Peyer's patch (tissue), 4 donors: Measurements from ENCODE around the gene NDUFA6. TPM values are rescaled to one million over a fixed set of nuclear protein-coding genes. Genes with fewer than 3 reads are reported as not detected.
A peak's percentile ranks its signal among the peaks of the same experiment; 100 is the strongest.

Experiments used
- DNase-seq, 3 donors: peaks; one replicate each; pipeline ENCODE4 v3.0.0-alpha.2; 2017 to 2019
- H3K27ac ChIP-seq, 4 donors: fragments of 200-600 bp; sonication (generic); one replicate each; pipeline ENCODE4 v1.5.1; 2016 to 2019
- H3K27me3 ChIP-seq, 2 donors: fragments of 200-600 bp; sonication (generic); one replicate each; pipeline ENCODE4 v1.5.1; 2019
- H3K36me3 ChIP-seq, 3 donors: fragments of 200-600 bp; sonication (generic); one replicate each; pipeline ENCODE4 v1.5.1; 2016 to 2019
- H3K4me1 ChIP-seq, 4 donors: fragments of 200-600 bp; sonication (generic); one replicate each; pipeline ENCODE4 v1.5.1; 2016 to 2019
- H3K4me3 ChIP-seq, 4 donors: fragments of 200-600 bp; sonication (generic); 1 replicate in 3 of 4; 2 replicates in 1 of 4; pipeline ENCODE4 v1.5.1; 2016 to 2019; ENCODE audit warnings: mild to moderate bottlenecking in 1 of 4
- H3K9me3 ChIP-seq, 4 donors: fragments of 200-600 bp; sonication (generic); one replicate each; pipeline ENCODE4 v1.5.1; 2016 to 2019; ENCODE audit warnings: mild to moderate bottlenecking in 1 of 4
- CTCF ChIP-seq, 6 experiments: fragments of 450-650 bp in 4 of 6; fragments of 200-600 bp in 2 of 6; sonication (generic) in 1 of 6; IDR thresholded peaks; one replicate each; pipeline ENCODE4 v1.5.1; 2017 to 2019; ENCODE audit warnings: antibody characterized with exemption in 6 of 6, mild to moderate bottlenecking in 3 of 6, moderate library complexity in 1 of 6
- POLR2A ChIP-seq, 2 donors: fragments of 450-650 bp; IDR thresholded peaks; one replicate each; pipeline ENCODE4 v1.5.1; 2017; ENCODE audit warnings: antibody characterized with exemption in 2 of 2, mild to moderate bottlenecking in 2 of 2, moderate library complexity in 2 of 2
- total RNA-seq, 4 donors: library from RNA; depleted of rRNA; stranded (reverse); fragments of >200 nt; gene quantifications; one replicate each; pipeline ENCODE4 v1.1.0, GENCODE V29; 2016

The NDUFA6 gene
- total RNA-seq, 4 donors from 2014 or later = 57.2 to 88.1 (median 61.0) TPM

GRCh38 chr22:42068291-42068690 lies 22.3 kb downstream of the NDUFA6 start:
- H3K4me1 ChIP-seq = peaks cover 3 to 17% (median 11%) of the 10 kb centered on the region in 4 donors
- no peaks in the 10 kb centered on the region for H3K27me3 ChIP-seq
- peak in 1 of 3 donors; percentile 36 for DNase-seq
- peaks cover 0 to 33% (median 0%) of the 10 kb centered on the region in 3 donors for H3K36me3 ChIP-seq
- no peak overlapping the region for H3K27ac ChIP-seq
- H3K4me3 ChIP-seq = no peak overlapping the region
- TF ChIP-seq CTCF (IDR thresholded peaks at IDR 0.05) = no peak
- no peak for TF ChIP-seq POLR2A (IDR thresholded peaks at IDR 0.05)
- H3K9me3 ChIP-seq = no peaks in the 10 kb centered on the region

- Histone ChIP-seq H3K9me3 (no peaks in the 10 kb centered on the region), H3K4me1 (peaks cover 3 to 17% (median 11%) of the 10 kb centered on the region in 4 donors), H3K36me3 (peaks cover 0 to 37% (median 0%) of the 10 kb centered on the region in 3 donors), H3K4me3 (no peak overlapping the region), H3K27ac (no peak overlapping the region), H3K27me3 (no peaks in the 10 kb centered on the region)
- DNase-seq = peak in 1 of 3 donors; percentile 43
- TF ChIP-seq CTCF (IDR thresholded peaks at IDR 0.05) (no peak), POLR2A (IDR thresholded peaks at IDR 0.05) (no peak)
Observed at GRCh38 chr22:42067671-42068251, 22.8 kb downstream of the NDUFA6 start.

- H3K27ac ChIP-seq = no peak overlapping the region
- H3K36me3 ChIP-seq = peaks cover 0 to 46% (median 0%) of the 10 kb centered on the region in 3 donors
- TF ChIP-seq CTCF (IDR thresholded peaks at IDR 0.05) (no peak), POLR2A (IDR thresholded peaks at IDR 0.05) (no peak)
- no peaks in the 10 kb centered on the region for H3K27me3 ChIP-seq
- H3K9me3 ChIP-seq = no peaks in the 10 kb centered on the region
- peak in 1 of 3 donors; percentile 45 for DNase-seq
- no peak overlapping the region for H3K4me3 ChIP-seq
- peaks cover 3 to 17% (median 11%) of the 10 kb centered on the region in 4 donors for H3K4me1 ChIP-seq
Observed at GRCh38 chr22:42066937-42067336, 23.6 kb downstream of the NDUFA6 start.

GRCh38 chr22:42066126-42066761 lies 24.3 kb downstream of the NDUFA6 start:
- no peak overlapping the region for H3K4me3 ChIP-seq
- TF ChIP-seq POLR2A (IDR thresholded peaks at IDR 0.05) = no peak
- TF ChIP-seq CTCF (IDR thresholded peaks at IDR 0.05) = no peak
- H3K36me3 ChIP-seq = peaks cover 0 to 53% (median 0%) of the 10 kb centered on the region in 3 donors
- H3K27ac ChIP-seq = peak overlapping the region in 2 of 4 donors; percentile 65 to 86
- H3K4me1 ChIP-seq = peaks cover 3 to 10% (median 7%) of the 10 kb centered on the region in 4 donors
- H3K9me3 ChIP-seq = no peaks in the 10 kb centered on the region
- no peaks in the 10 kb centered on the region for H3K27me3 ChIP-seq
- peak in 1 of 3 donors; percentile 39 for DNase-seq

GRCh38 chr22:42065438-42066125 lies 25.0 kb downstream of the NDUFA6 start:
- TF ChIP-seq CTCF (IDR thresholded peaks at IDR 0.05) (no peak), POLR2A (IDR thresholded peaks at IDR 0.05) (no peak)
- peak overlapping the region in 2 of 4 donors; percentile 65 to 86 for H3K27ac ChIP-seq
- no peaks in the 10 kb centered on the region for H3K9me3 ChIP-seq
- peaks cover 0 to 59% (median 0%) of the 10 kb centered on the region in 3 donors for H3K36me3 ChIP-seq
- no peaks in the 10 kb centered on the region for H3K27me3 ChIP-seq
- DNase-seq = peak in 1 of 3 donors; percentile 38
- H3K4me3 ChIP-seq = no peak overlapping the region
- H3K4me1 ChIP-seq = peaks cover 3 to 7% (median 6%) of the 10 kb centered on the region in 4 donors
